Gastroesophageal sphincter (tissue), 4 donors: ENCODE data around the gene FA2H. TPM values are rescaled to one million over a fixed set of nuclear protein-coding genes. Genes with fewer than 3 reads are reported as not detected.
A peak's percentile ranks its signal among the peaks of the same experiment; 100 is the strongest.

Source experiments
- ATAC-seq: fragments of 150-250 bp; one replicate; pipeline ENCODE4 v1.9.1; 2016; ENCODE audit warnings: mild to moderate bottlenecking, moderate library complexity
- H3K27ac ChIP-seq, 4 donors: fragments of 200-600 bp; sonication (generic) in 3 of 4; 1 replicate in 3 of 4; 2 replicates in 1 of 4; pipeline ENCODE4 v1.5.1; 2016 to 2019
- H3K27me3 ChIP-seq: fragments of 200-600 bp; sonication (generic); one replicate; pipeline ENCODE4 v1.5.1; 2019
- H3K36me3 ChIP-seq, 2 donors: fragments of 200-600 bp; sonication (generic); one replicate each; pipeline ENCODE4 v1.5.1; 2019; ENCODE audit warnings: control low read depth in 1 of 2
- H3K4me1 ChIP-seq, 3 donors: fragments of 200-600 bp; sonication (generic); 1 replicate in 2 of 3; 2 replicates in 1 of 3; pipeline ENCODE4 v1.5.1; 2016 to 2019; ENCODE audit warnings: control low read depth in 2 of 3
- H3K4me3 ChIP-seq, 2 donors: fragments of 200-600 bp; sonication (generic); one replicate each; pipeline ENCODE4 v1.5.1; 2019; ENCODE audit warnings: mild to moderate bottlenecking in 1 of 2, moderate library complexity in 1 of 2
- H3K9me3 ChIP-seq, 3 donors: fragments of 200-600 bp; sonication (generic); one replicate each; pipeline ENCODE4 v1.5.1; 2017 to 2019; ENCODE audit warnings: control low read depth in 2 of 3
- EP300 ChIP-seq: sonication (generic); formaldehyde crosslinking; IDR thresholded peaks from one replicate; pipeline ENCODE4 v1.6.1; 2017; ENCODE audit warnings: antibody characterized with exemption, mild to moderate bottlenecking
- POLR2A ChIP-seq, 2 donors: fragments of 450-650 bp; IDR thresholded peaks; one replicate each; pipeline ENCODE4 v1.6.1; 2017; ENCODE audit warnings: antibody characterized with exemption in 2 of 2, mild to moderate bottlenecking in 2 of 2, moderate library complexity in 1 of 2
- POLR2AphosphoS5 ChIP-seq: sonication (generic); formaldehyde crosslinking; IDR thresholded peaks from one replicate; pipeline ENCODE4 v1.6.1; 2017; ENCODE audit warnings: antibody characterized with exemption
- WGBS, 2 donors: methylation state at CpG; one replicate each; pipeline ENCODE4 v1.1.5; 2018; ENCODE audit warnings: low coverage in 1 of 2; 5-methylcytosine and 5-hydroxymethylcytosine counted together
- total RNA-seq, 4 donors: library from RNA; depleted of rRNA; stranded (reverse); fragments of >200 nt; gene quantifications; one replicate each; pipeline ENCODE4 v1.1.0, GENCODE V29; 2016
- TF ChIP-seq, protein P1 (sequence below), 4 experiments: fragments of 200-600 bp in 2 of 4; fragments of 450-650 bp in 2 of 4; sonication (generic) in 1 of 4; IDR thresholded peaks; one replicate each; pipeline ENCODE4 v1.5.1; 2017 to 2019; ENCODE audit warnings: antibody characterized with exemption in 4 of 4, mild to moderate bottlenecking in 2 of 4, moderate library complexity in 2 of 4

Gene FA2H
- total RNA-seq, 4 donors from 2014 or later, result 0.27 to 2.2 (median 0.31) TPM; not detected in 1

GRCh38 chr16:74747716-74748615, 26.7 kb downstream of the FA2H start:
- Histone ChIP-seq H3K27ac (peak overlapping the region in 3 of 4 donors; percentile 43 to 53 (median 51)), H3K9me3 (no peaks in the 10 kb centered on the region), H3K27me3 (peaks cover 11% of the 10 kb centered on the region), H3K4me3 (no peak overlapping the region), H3K4me1 (peaks cover 0 to 13% (median 0%) of the 10 kb centered on the region in 3 donors), H3K36me3 (no peaks in the 10 kb centered on the region)
- TF ChIP-seq POLR2AphosphoS5 (no peak), POLR2A (IDR thresholded peaks at IDR 0.05) (no peak), EP300 (no peak)
- TF ChIP-seq, protein P1, sequence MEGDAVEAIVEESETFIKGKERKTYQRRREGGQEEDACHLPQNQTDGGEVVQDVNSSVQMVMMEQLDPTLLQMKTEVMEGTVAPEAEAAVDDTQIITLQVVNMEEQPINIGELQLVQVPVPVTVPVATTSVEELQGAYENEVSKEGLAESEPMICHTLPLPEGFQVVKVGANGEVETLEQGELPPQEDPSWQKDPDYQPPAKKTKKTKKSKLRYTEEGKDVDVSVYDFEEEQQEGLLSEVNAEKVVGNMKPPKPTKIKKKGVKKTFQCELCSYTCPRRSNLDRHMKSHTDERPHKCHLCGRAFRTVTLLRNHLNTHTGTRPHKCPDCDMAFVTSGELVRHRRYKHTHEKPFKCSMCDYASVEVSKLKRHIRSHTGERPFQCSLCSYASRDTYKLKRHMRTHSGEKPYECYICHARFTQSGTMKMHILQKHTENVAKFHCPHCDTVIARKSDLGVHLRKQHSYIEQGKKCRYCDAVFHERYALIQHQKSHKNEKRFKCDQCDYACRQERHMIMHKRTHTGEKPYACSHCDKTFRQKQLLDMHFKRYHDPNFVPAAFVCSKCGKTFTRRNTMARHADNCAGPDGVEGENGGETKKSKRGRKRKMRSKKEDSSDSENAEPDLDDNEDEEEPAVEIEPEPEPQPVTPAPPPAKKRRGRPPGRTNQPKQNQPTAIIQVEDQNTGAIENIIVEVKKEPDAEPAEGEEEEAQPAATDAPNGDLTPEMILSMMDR (IDR thresholded peaks at IDR 0.05), result no peak
- ATAC-seq, result no peak
- 57 to 76% methylated on average over 5 to 9 of the region's 32 CpGs for WGBS, 2 donors

DNA sequence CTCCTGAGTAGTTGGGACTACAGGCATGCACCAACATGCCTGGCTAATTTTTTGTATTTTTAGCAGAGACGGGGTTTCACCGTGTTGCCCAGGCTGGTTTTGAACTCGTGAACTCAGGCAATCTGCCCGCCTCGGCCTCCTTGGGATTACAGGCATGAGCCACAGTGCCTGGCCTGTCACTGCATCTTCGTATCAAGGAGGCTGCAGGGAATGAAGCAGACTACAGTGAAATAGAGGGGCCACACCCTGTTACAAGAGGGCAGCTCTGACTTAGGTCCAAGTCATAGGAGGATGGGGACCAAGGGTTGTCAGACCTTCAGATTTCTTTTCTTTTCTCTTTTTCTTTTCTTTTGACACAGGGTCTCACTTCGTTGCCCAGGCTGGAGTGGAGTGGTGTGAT, 28.7 kb downstream of the FA2H start:
- ATAC-seq, result no peak
- WGBS, 2 donors, result 64 to 80% methylated on average over 4 to 6 of the region's 7 CpGs
- no peak for TF ChIP-seq POLR2A (IDR thresholded peaks at IDR 0.05)
- no peak for TF ChIP-seq EP300
- TF ChIP-seq POLR2AphosphoS5, result no peak
- TF ChIP-seq, protein P1 (IDR thresholded peaks at IDR 0.05), result no peak
- Histone ChIP-seq H3K4me1 (peaks cover 0 to 19% (median 0%) of the 10 kb centered on the region in 3 donors), H3K9me3 (no peaks in the 10 kb centered on the region), H3K27ac (no peak overlapping the region), H3K27me3 (peaks cover 7% of the 10 kb centered on the region), H3K4me3 (no peak overlapping the region), H3K36me3 (no peaks in the 10 kb centered on the region)

DNA sequence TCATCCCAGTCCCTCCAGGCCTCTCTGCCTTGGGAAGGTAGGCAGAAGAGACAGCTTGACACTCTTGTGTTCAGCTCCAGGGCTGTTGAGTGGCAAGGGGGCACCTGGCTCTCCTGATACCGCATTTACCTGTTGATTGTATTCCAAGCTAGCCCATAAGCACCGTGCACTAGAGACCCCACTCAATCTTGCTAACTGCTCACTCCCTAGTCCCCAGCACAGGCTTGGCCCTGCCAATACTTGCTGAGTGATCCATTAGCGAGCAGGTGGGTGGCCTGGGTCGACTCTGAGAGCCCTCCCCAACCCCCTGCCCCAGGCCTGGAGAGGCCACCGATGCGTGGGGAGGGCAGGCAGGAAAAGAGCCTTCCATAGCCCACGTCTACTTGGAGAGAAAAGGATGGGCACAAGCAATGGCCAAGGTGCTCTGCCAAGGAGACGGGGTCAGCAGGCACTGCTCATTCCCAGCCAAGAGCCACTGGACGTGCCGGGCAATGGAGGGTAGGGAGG, 29.5 kb downstream of the FA2H start:
- Histone ChIP-seq H3K27ac (no peak overlapping the region), H3K36me3 (no peaks in the 10 kb centered on the region), H3K9me3 (no peaks in the 10 kb centered on the region), H3K4me3 (no peak overlapping the region), H3K27me3 (peaks cover 7% of the 10 kb centered on the region), H3K4me1 (peaks cover 0 to 23% (median 0%) of the 10 kb centered on the region in 3 donors)
- 100% methylated on average over 1 of the region's 10 CpGs; no CpG with 5 or more reads in 1 of the 2 donors for WGBS, 2 donors
- no peak for TF ChIP-seq POLR2A (IDR thresholded peaks at IDR 0.05)
- TF ChIP-seq, protein P1 (IDR thresholded peaks at IDR 0.05), result no peak
- TF ChIP-seq POLR2AphosphoS5, result no peak
- TF ChIP-seq EP300, result no peak
- ATAC-seq, result no peak

- Histone ChIP-seq H3K27me3 (peaks cover 7% of the 10 kb centered on the region), H3K9me3 (no peaks in the 10 kb centered on the region), H3K4me1 (peaks cover 0 to 23% (median 0%) of the 10 kb centered on the region in 3 donors), H3K4me3 (no peak overlapping the region), H3K27ac (no peak overlapping the region), H3K36me3 (no peaks in the 10 kb centered on the region)
- TF ChIP-seq EP300 (no peak), POLR2A (IDR thresholded peaks at IDR 0.05) (no peak), POLR2AphosphoS5 (no peak)
- TF ChIP-seq, protein P1 (IDR thresholded peaks at IDR 0.05), result no peak
- WGBS, 2 donors, result 91 to 100% methylated on average over 2 to 3 of the region's 4 CpGs
- no peak for ATAC-seq
These were observed 30.1 kb downstream of the FA2H start for GRCh38 chr16:74744566-74744965.
